ENCODE data around the gene TMEM272. TPM values are rescaled to one million over a fixed set of nuclear protein-coding genes. Genes with fewer than 3 reads are reported as not detected.
A peak's percentile ranks its signal among the peaks of the same experiment; 100 is the strongest.

The TMEM272 gene
- total and polyA plus RNA-seq, 8 donors: 0.03 to 0.37 TPM; not detected in 6

DNA sequence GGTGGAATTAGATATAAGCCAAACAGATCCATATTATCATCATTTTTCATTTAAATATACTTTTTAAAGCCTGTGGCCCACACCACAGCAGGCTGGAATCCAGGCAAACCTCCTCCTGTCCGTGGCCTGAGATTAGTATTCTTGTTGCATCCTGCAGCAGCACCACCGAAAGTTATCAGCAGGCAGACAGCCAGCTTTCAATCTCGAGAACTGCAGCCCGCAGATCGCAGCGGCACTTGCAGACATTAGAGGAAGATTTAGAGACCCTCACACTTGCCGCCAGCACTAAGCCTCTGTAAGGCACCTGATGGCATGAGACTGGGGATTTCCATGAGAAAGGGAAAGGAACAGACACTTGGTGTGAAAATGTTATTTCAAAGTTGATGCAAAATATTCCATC lies 48.4 kb downstream of the TMEM272 start:
- no peak for DNase-seq
- TF ChIP-seq POLR2A (IDR thresholded peaks at IDR 0.05) (no peak), EP300 (IDR thresholded peaks at IDR 0.05) (no peak)
- TF ChIP-seq, protein P1, sequence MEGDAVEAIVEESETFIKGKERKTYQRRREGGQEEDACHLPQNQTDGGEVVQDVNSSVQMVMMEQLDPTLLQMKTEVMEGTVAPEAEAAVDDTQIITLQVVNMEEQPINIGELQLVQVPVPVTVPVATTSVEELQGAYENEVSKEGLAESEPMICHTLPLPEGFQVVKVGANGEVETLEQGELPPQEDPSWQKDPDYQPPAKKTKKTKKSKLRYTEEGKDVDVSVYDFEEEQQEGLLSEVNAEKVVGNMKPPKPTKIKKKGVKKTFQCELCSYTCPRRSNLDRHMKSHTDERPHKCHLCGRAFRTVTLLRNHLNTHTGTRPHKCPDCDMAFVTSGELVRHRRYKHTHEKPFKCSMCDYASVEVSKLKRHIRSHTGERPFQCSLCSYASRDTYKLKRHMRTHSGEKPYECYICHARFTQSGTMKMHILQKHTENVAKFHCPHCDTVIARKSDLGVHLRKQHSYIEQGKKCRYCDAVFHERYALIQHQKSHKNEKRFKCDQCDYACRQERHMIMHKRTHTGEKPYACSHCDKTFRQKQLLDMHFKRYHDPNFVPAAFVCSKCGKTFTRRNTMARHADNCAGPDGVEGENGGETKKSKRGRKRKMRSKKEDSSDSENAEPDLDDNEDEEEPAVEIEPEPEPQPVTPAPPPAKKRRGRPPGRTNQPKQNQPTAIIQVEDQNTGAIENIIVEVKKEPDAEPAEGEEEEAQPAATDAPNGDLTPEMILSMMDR (IDR thresholded peaks at IDR 0.05): no peak
- WGBS, 5 donors: 87 to 93% (median 88%) methylated on average over 7 of the region's 7 CpGs
- intact Hi-C loops (cut with DNase I; ENCODE audit: low total_unique reads): loop anchor here (10.0 kb wide), 1 partner anchor 352 kb away; no protein-coding TSS in a partner anchor
- Histone ChIP-seq H3K4me1 (peaks cover 6 to 23% (median 13%) of the 10 kb centered on the region in 4 donors), H3K36me3 (peaks cover 7 to 25% (median 19%) of the 10 kb centered on the region in 4 donors), H3K27ac (no peak overlapping the region), H3K9me3 (no peaks in the 10 kb centered on the region), H3K27me3 (no peaks in the 10 kb centered on the region), H3K4me3 (no peak overlapping the region)

DNA sequence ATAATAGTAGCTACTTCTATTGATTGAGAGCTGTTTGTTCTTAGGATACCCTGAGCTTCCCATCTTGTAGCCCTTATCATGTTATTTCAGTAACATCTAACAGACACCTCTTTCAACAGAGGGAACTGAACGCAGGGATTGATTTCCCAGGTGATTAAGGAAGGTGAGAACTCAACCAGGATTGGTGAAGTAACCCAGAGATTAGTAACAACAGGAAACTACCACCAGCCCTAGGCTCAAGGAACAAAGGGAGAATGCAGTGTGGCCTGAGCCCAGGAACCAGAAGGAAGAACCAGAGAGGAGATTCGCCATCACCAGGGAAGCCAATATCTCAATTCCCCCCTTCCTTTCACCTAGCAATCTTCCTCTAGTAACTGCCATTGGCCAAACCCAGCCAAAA lies 49.6 kb downstream of the TMEM272 start:
- Histone ChIP-seq H3K4me3 (no peak overlapping the region), H3K4me1 (peaks cover 0 to 14% (median 3%) of the 10 kb centered on the region in 4 donors), H3K9me3 (no peaks in the 10 kb centered on the region), H3K27ac (no peak overlapping the region), H3K36me3 (peaks cover 7 to 25% (median 19%) of the 10 kb centered on the region in 4 donors), H3K27me3 (no peaks in the 10 kb centered on the region)
- no peak for TF ChIP-seq POLR2AphosphoS5 (IDR thresholded peaks at IDR 0.05)
- TF ChIP-seq POLR2A (IDR thresholded peaks at IDR 0.05): no peak
- TF ChIP-seq, protein P1 (IDR thresholded peaks at IDR 0.05): no peak
- TF ChIP-seq EP300 (IDR thresholded peaks at IDR 0.05): no peak
- no peak for DNase-seq
- intact Hi-C loops (cut with DNase I; ENCODE audit: low total_unique reads): loop anchor here (10.0 kb wide), 1 partner anchor 351 kb away; no protein-coding TSS in a partner anchor
- WGBS, 5 donors: 83 to 94% (median 85%) methylated on average over 2 of the region's 2 CpGs

DNA sequence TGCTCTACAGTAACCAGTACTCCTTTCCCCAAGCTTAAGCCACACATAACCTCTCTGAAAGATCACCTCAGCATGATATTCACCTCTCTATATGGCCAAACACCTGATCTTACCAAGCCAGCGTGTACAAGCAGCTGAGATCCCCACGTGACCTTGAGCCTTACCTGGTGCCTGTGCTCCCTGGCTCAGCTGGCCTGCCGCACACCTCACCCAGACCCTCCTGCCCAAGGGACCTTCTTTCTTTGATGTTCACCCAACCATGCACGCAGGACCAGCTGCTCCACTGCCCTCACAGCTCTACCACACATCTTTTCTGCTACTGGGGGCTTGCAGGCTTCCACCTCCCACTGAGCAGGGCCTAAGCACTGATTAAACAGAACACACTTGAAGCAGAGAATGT lies 50.0 kb downstream of the TMEM272 start:
- WGBS, 5 donors: 53 to 90% (median 83%) methylated on average over 4 of the region's 4 CpGs
- Histone ChIP-seq H3K27me3 (no peaks in the 10 kb centered on the region), H3K9me3 (no peaks in the 10 kb centered on the region), H3K27ac (no peak overlapping the region), H3K4me1 (peaks cover 0 to 11% (median under 1%) of the 10 kb centered on the region in 4 donors), H3K36me3 (peaks cover 7 to 25% (median 19%) of the 10 kb centered on the region in 4 donors), H3K4me3 (no peak overlapping the region)
- no peak for DNase-seq
- TF ChIP-seq EP300 (IDR thresholded peaks at IDR 0.05) (no peak), POLR2AphosphoS5 (IDR thresholded peaks at IDR 0.05) (no peak), POLR2A (IDR thresholded peaks at IDR 0.05) (no peak)
- TF ChIP-seq, protein P1 (IDR thresholded peaks at IDR 0.05): no peak
- intact Hi-C loops (cut with DNase I; ENCODE audit: low total_unique reads): loop anchor here (10.0 kb wide), 1 partner anchor 350 kb away; no protein-coding TSS in a partner anchor

DNA sequence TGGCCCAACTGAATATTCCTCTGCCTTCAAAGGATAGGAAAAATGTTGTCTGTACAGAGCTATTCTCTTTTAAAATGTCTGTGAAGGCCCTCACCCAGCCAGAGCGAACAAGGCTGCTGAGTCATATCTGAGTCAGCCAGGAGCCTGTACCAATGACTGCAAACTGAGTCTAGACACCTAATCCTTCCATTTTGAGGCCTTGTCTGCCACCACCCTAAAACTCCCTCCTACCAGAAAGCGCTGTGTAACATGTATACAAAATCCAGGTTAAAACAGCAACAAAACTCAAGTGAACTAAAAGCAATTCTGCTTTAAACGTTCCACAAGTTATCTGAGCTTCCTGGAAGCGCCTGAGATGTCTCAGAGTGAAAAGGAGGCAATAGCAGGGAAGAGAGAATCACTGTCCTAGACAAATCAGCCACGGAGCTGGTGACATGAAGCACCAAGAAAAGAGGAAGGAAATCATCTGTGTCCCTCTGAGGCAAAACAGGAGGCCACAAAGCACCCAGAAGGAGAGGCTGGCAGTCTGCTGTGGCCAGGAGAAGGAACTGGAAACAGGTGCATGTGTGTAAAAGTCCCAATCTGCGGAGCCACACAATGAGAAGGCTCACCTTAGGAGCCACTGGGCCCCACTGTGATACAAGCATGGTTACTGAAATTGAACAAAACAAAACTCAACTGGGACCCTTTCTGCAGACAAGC lies 51.3 kb downstream of the TMEM272 start:
- TF ChIP-seq POLR2AphosphoS5 (IDR thresholded peaks at IDR 0.05) (no peak), EP300 (IDR thresholded peaks at IDR 0.05) (no peak), POLR2A (IDR thresholded peaks at IDR 0.05) (no peak)
- TF ChIP-seq, protein P1 (IDR thresholded peaks at IDR 0.05): no peak
- no peak for DNase-seq
- Histone ChIP-seq H3K4me3 (no peak overlapping the region), H3K9me3 (no peaks in the 10 kb centered on the region), H3K27me3 (no peaks in the 10 kb centered on the region), H3K27ac (peak overlapping the region in 3 of 5 donors; percentile 3 to 46 (median 7)), H3K36me3 (peaks cover 5 to 21% (median 16%) of the 10 kb centered on the region in 4 donors), H3K4me1 (peaks cover 0 to 11% (median 0%) of the 10 kb centered on the region in 4 donors)
- intact Hi-C loops (cut with DNase I; ENCODE audit: low total_unique reads): loop anchor here (10.0 kb wide), 1 partner anchor 349 kb away; no protein-coding TSS in a partner anchor
- 64 to 85% (median 74%) methylated on average over 6 of the region's 6 CpGs for WGBS, 5 donors

Data from stomach (tissue), 9 donors.